Uterus (tissue), 2 donors: ENCODE results near the gene UBE2K.

Experiments used
- CTCF ChIP-seq, 4 experiments: fragments of 200-600 bp in 2 of 4; fragments of 450-650 bp in 2 of 4; sonication (generic) in 2 of 4; IDR thresholded peaks; one replicate each; pipeline ENCODE4 v1.5.1; 2016 to 2019; ENCODE audit warnings: antibody characterized with exemption in 4 of 4, mild to moderate bottlenecking in 2 of 4, moderate library complexity in 1 of 4
- POLR2A ChIP-seq, 2 donors: fragments of 450-650 bp; IDR thresholded peaks; one replicate each; pipeline ENCODE4 v1.6.1; 2016; ENCODE audit warnings: antibody characterized with exemption in 2 of 2, mild to moderate bottlenecking in 1 of 2, moderate library complexity in 1 of 2

- TF ChIP-seq CTCF (IDR thresholded peaks at IDR 0.05) (no peak), POLR2A (IDR thresholded peaks at IDR 0.05) (no peak)
These were observed 20.7 kb downstream of the UBE2K start for GRCh38 chr4:39718366-39719323.
